ENCODE results near the gene CSF1R.

GRCh38 chr5:150133581-150134197, 47.3 kb upstream of the CSF1R start:
- TF ChIP-seq, protein P1, sequence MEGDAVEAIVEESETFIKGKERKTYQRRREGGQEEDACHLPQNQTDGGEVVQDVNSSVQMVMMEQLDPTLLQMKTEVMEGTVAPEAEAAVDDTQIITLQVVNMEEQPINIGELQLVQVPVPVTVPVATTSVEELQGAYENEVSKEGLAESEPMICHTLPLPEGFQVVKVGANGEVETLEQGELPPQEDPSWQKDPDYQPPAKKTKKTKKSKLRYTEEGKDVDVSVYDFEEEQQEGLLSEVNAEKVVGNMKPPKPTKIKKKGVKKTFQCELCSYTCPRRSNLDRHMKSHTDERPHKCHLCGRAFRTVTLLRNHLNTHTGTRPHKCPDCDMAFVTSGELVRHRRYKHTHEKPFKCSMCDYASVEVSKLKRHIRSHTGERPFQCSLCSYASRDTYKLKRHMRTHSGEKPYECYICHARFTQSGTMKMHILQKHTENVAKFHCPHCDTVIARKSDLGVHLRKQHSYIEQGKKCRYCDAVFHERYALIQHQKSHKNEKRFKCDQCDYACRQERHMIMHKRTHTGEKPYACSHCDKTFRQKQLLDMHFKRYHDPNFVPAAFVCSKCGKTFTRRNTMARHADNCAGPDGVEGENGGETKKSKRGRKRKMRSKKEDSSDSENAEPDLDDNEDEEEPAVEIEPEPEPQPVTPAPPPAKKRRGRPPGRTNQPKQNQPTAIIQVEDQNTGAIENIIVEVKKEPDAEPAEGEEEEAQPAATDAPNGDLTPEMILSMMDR (conservative IDR thresholded peaks at IDR 0.05 in 1 of 2, IDR thresholded peaks at IDR 0.05 in 1 of 2; ENCODE audit: extremely low read depth in 1 of 2, insufficient read depth in 1 of 2, low read depth in 1 of 2, low read length in 2 of 2) = no peak
- TF ChIP-seq EZH2 (IDR thresholded peaks at IDR 0.05; ENCODE audit: borderline replicate concordance, low read length) = no peak
